Sigmoid colon (tissue), 4 donors: Measurements from ENCODE around the gene SMAD1.

ENCODE experiments used
- EP300 ChIP-seq, 4 donors: sonication (generic); formaldehyde crosslinking; IDR thresholded peaks; one replicate each; pipeline ENCODE4 v1.6.1; 2017; ENCODE audit warnings: antibody characterized with exemption in 4 of 4
- POLR2A ChIP-seq, 2 donors: fragments of 450-650 bp; IDR thresholded peaks; one replicate each; pipeline ENCODE4 v1.6.1; 2016; ENCODE audit warnings: antibody characterized with exemption in 2 of 2, mild to moderate bottlenecking in 2 of 2, moderate library complexity in 2 of 2
- POLR2AphosphoS5 ChIP-seq, 4 donors: sonication (generic); formaldehyde crosslinking; IDR thresholded peaks; one replicate each; pipeline ENCODE4 v1.6.1; 2017; ENCODE audit warnings: antibody characterized with exemption in 4 of 4
- TF ChIP-seq, protein P1 (sequence below), 4 experiments: fragments of 450-650 bp in 3 of 4; fragments of 200-600 bp in 1 of 4; IDR thresholded peaks; one replicate each; pipeline ENCODE4 v1.5.1; 2016 to 2019; ENCODE audit warnings: antibody characterized with exemption in 4 of 4, mild to moderate bottlenecking in 3 of 4, moderate library complexity in 2 of 4

DNA sequence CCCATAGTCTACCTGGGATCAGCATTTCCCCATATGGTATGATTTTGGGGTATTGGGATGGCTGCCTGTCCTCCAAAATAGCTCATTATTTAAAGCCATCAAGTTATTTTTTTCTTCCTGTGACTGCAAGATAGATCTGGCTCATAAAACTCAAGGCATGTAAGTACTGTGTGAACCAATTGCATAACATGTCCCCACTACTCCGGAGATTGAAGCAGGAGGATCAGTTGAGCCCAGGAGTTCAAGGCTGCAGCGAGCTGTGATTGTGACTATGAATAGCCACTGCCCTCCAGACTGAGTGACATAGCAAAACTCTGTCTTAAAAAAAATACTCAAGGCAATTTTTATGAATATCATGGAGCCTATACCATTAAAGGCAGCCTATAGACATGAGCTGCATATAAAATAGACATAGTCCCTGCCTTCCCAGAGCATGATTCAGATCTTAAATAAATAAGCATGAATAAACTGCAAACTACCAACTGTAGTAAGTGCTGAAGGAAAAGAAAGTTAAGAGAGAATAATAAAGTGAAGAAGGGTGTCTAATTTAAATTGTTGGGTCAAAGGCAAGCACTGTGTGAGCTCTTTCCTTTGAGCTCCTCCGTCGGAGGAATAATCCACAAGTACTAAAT is 120.6 kb downstream of the SMAD1 start:
- TF ChIP-seq POLR2A (IDR thresholded peaks at IDR 0.05) = no peak
- TF ChIP-seq, protein P1, sequence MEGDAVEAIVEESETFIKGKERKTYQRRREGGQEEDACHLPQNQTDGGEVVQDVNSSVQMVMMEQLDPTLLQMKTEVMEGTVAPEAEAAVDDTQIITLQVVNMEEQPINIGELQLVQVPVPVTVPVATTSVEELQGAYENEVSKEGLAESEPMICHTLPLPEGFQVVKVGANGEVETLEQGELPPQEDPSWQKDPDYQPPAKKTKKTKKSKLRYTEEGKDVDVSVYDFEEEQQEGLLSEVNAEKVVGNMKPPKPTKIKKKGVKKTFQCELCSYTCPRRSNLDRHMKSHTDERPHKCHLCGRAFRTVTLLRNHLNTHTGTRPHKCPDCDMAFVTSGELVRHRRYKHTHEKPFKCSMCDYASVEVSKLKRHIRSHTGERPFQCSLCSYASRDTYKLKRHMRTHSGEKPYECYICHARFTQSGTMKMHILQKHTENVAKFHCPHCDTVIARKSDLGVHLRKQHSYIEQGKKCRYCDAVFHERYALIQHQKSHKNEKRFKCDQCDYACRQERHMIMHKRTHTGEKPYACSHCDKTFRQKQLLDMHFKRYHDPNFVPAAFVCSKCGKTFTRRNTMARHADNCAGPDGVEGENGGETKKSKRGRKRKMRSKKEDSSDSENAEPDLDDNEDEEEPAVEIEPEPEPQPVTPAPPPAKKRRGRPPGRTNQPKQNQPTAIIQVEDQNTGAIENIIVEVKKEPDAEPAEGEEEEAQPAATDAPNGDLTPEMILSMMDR (IDR thresholded peaks at IDR 0.05) = no peak
- TF ChIP-seq EP300 (IDR thresholded peaks at IDR 0.05) = no peak
- TF ChIP-seq POLR2AphosphoS5 (IDR thresholded peaks at IDR 0.05) = no peak
